GM12891 (cell line): ENCODE measurements around the gene MARCHF3.

ENCODE experiments used
- POLR2A ChIP-seq: IDR thresholded peaks from 2 replicates; pipeline ENCODE4 v1.6.1; 2011; ENCODE audit warnings: low read depth, low read length, control low read depth
- POLR2AphosphoS5 ChIP-seq: IDR thresholded peaks from 2 replicates; pipeline ENCODE4 v1.6.1; 2011; ENCODE audit warnings: low read depth, low read length, control low read depth
- POU2F2 ChIP-seq: IDR thresholded peaks from 2 replicates; pipeline ENCODE4 v1.6.1; 2011; ENCODE audit warnings: low read depth, mild to moderate bottlenecking, control low read depth, low read length, moderate library complexity
- TAF1 ChIP-seq: IDR thresholded peaks from 2 replicates; pipeline ENCODE4 v1.6.1; 2011; ENCODE audit warnings: low read depth, low read length, control low read depth

DNA sequence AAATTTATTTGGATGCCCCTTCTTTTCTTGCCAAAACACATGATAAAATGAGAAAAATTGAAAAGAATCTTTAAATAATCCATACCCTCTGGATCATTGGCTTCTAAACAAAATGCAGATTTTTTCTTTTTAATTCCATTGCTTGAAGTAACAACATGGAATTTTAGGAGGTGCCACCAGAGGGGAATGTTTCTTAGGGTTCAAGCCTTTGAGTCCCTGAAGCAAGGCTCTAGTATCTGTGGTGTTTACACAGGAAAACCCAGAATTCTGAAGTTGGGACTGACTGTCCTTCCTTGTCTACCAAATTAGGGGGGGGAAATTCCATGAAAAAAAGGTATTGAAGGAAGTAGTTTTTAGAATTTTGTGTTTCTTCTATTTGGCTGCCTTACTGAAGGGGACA, 184.0 kb downstream of the MARCHF3 start:
- TF ChIP-seq POLR2AphosphoS5, result no peak
- TF ChIP-seq POLR2A, result no peak
- no peak for TF ChIP-seq TAF1
- no peak for TF ChIP-seq POU2F2
